Cardiac fibroblast (primary cell): ENCODE results near the gene ILF2.
A peak's percentile ranks its signal among the peaks of the same experiment; 100 is the strongest.

Source experiments
- DNase-seq, 2 donors: peaks; one replicate each; pipeline versions ENCODE4 v3.0.0 to v3.0.0-alpha.2; 2010; ENCODE audit warnings: low read depth in 2 of 2
- H3K4me3 ChIP-seq, 2 donors: replicated peaks in 1 of 2; 1 replicate in 1 of 2; 2 replicates in 1 of 2; pipeline ENCODE4 v1.5.1; 2011; ENCODE audit warnings: low read depth in 2 of 2, low read length in 2 of 2, mild to moderate bottlenecking in 2 of 2, moderate library complexity in 1 of 2
- TF ChIP-seq, protein P1 (sequence below): IDR thresholded peaks from one replicate; pipeline ENCODE4 v1.5.1; 2011; ENCODE audit warnings: low read depth, mild to moderate bottlenecking, low read length, inconsistent platforms

The ILF2 gene

DNA sequence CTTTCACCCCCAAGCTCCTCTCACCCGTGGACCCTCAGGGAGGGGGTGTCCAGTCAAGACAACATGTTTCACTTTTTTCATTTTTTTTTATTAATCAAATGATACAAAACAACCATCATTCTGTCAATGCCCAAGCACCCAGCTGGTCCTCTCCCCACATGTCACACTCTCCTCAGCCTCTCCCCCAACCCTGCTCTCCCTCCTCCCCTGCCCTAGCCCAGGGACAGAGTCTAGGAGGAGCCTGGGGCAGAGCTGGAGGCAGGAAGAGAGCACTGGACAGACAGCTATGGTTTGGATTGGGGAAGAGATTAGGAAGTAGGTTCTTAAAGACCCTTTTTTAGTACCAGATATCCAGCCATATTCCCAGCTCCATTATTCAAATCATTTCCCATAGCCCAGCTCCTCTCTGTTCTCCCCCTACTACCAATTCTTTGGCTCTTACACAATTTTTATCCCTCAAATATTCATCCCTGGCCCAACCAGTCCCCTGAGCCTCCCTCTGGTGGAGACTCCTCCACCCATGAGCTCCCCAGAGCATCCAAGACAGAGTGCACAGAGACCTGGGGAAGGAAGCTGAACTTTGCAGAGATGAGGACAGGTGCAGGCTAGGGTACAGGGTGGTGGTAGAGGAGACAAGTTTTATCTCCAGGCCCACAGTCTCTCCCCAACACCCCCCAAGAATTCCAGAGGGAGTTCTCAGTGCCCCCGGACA is 56.4 kb downstream of the ILF2 start:
- TF ChIP-seq, protein P1, sequence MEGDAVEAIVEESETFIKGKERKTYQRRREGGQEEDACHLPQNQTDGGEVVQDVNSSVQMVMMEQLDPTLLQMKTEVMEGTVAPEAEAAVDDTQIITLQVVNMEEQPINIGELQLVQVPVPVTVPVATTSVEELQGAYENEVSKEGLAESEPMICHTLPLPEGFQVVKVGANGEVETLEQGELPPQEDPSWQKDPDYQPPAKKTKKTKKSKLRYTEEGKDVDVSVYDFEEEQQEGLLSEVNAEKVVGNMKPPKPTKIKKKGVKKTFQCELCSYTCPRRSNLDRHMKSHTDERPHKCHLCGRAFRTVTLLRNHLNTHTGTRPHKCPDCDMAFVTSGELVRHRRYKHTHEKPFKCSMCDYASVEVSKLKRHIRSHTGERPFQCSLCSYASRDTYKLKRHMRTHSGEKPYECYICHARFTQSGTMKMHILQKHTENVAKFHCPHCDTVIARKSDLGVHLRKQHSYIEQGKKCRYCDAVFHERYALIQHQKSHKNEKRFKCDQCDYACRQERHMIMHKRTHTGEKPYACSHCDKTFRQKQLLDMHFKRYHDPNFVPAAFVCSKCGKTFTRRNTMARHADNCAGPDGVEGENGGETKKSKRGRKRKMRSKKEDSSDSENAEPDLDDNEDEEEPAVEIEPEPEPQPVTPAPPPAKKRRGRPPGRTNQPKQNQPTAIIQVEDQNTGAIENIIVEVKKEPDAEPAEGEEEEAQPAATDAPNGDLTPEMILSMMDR, result peak; percentile 7
- H3K4me3 ChIP-seq, result no peak overlapping the region
- DNase-seq, result no peak

DNA sequence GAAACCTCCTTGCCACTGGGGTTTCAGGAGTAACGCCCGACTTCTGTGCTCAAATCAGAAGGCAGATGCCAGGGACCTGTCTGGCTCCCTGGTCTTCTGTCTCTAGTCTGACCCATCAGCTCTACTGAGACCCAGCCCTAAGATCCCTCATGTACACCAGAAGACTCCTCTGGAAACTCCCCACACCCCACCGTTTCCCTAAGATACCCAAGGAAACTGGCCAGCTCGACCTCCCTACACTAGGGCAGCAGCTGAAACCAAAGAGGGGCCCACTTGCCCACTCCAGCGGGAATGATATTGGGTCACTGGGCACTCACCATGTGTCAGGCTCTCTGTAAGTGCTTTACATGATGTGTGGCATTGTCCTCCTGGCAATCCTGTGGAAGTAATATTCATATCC is 57.4 kb downstream of the ILF2 start:
- TF ChIP-seq, protein P1, result no peak
- no peak for DNase-seq
- H3K4me3 ChIP-seq, result peak overlapping the region in 1 of 2 donors; percentile 77

DNA sequence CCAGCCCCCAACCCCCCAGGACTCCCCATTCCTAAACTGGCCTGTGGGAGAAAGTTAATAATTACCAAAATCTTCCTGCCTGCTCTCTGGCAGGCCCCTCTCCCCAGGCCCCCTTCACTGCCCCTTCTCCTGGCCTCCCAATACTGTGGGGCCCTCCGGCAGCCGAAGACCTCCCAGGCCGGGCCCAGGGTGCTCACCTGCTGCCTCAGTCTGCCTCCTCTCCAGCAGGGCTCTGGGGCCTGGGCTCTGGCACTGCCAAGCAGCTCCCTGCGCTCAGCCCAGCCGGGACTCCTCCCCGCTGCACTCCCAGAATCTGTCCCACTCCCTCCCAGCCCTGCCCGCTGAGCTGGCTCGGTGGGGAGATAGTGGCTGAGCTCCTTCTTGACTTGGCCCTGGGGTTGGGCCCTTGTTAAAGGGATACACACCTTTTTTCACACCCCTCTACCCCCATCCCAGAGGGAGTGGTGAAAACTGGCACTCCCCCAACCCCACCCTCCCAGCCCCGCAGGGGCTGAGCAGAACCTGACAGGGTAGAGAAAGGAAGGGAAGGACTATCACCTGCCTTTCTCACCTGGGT is 58.0 kb downstream of the ILF2 start, which contains the start of gene S100A16:
Gene S100A16, minus strand, starts transcription at position 383 of the 577 bp plus-strand sequence. CDS start 4,986 bp downstream, outside the sequence.
- peak; percentile 51 to 79 for DNase-seq
- TF ChIP-seq, protein P1, result no peak

DNA sequence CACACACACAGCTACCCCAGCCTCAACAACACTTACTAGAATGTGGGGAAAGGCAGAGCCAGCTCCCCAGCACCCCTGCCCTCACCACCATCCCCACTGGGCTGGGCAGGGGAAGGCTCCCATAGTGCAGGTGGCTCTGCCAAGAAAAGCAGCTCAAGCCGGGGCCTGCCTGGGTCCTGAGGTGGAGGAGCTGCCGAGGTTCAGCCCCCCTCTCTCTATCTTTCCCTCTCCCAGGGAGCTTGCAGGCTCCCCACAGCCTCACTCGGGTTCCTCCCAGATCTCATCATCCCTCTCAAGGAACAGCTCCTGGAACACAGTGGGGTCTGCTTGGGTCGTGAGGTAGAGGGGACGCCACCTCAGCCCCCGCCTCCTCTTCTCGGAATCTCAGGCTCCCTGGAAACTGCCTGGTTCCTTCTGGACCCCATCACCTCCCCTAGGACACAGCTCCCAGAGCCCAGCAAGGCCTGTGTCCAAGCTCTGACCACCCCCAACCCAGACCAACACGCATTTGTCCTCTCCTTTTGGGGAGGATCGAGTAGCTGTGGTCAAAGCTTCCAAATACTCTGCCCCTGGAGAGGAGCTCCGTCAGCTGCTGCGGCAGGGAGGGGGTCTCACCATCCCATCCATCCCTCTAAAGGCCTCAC is 58.6 kb downstream of the ILF2 start:
- TF ChIP-seq, protein P1, result no peak
- H3K4me3 ChIP-seq, result peak overlapping the region; percentile 71 to 77

More for the DNA sequence above, 58.0 kb downstream of the ILF2 start, which contains the start of gene S100A16:
- peak within 1 kb of the TSS; percentile 71 to 77 for H3K4me3 ChIP-seq

More for the DNA sequence above, 58.6 kb downstream of the ILF2 start:
- no peak for DNase-seq
